Activated CD4-positive, alpha-beta T cell treated with anti-CD3 and anti-CD28 coated beads, Interleukin-2, amount 10 ng/mL, durations not matched to agents 7 days and 5 days (primary cell): ENCODE measurements around the gene HSF4. TPM values are rescaled to one million over a fixed set of nuclear protein-coding genes. Genes with fewer than 3 reads are reported as not detected.

Experiments used
- CTCF ChIA-PET: fragments of 350-600 bp; sonication (Branson Sonifier 250); formaldehyde crosslinking; loops from one replicate; lab custom pipeline; 2021; ENCODE audit warnings: antibody characterized with exemption; lab: Charles Lee
- POLR2A ChIA-PET: fragments of 350-600 bp; sonication (Branson Sonifier 250); formaldehyde crosslinking; loops from one replicate; lab custom pipeline; 2021; ENCODE audit warnings: antibody characterized with exemption; lab: Charles Lee
- DNase-seq: peaks from one replicate; pipeline ENCODE4 v3.0.0-alpha.2; 2020
- H3K27ac Mint-ChIP-seq: one replicate; pipeline ENCODE4 v1.8.0; 2021; ENCODE audit warnings: mild to moderate bottlenecking, moderate library complexity, mixed read lengths
- H3K27me3 Mint-ChIP-seq: one replicate; pipeline ENCODE4 v1.8.0; 2021; ENCODE audit warnings: mixed read lengths
- H3K36me3 Mint-ChIP-seq: one replicate; pipeline ENCODE4 v1.8.0; 2021; ENCODE audit warnings: low read depth, mixed read lengths
- H3K4me1 Mint-ChIP-seq: one replicate; pipeline ENCODE4 v1.8.0; 2021; ENCODE audit warnings: mixed read lengths
- H3K4me3 Mint-ChIP-seq: one replicate; pipeline ENCODE4 v1.8.0; 2021; ENCODE audit warnings: mild to moderate bottlenecking, moderate library complexity, mixed read lengths
- H3K9me3 Mint-ChIP-seq: one replicate; pipeline ENCODE4 v1.8.0; 2021; ENCODE audit warnings: mixed read lengths
- total RNA-seq, 2 experiments: library from RNA; stranded (reverse); gene quantifications; one replicate each; pipeline ENCODE4 v1.2.3, GENCODE V29; 2021

The HSF4 gene
- total RNA-seq, 2 experiments from 2014 or later: 49.6 to 58.1 TPM

DNA sequence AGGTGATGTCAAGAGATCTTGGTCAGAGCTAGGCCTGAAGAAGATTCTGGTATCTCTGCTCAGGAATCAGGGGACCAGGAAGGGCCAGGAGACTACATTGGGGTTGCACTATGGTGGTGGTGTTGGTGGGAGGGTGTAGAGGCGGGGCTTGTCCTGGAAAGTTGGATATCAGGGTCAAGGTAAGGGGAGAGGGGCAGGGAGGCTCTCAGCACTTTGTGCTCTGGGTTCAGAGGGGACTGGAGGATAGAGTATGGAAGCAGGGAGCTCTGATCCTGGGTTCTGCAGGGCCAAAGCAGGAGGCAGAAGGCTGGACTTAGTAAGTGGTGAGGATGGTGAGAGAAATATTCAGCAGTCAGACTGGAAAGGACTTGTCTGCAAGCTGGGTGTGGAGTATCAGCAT lies 8.8 kb downstream of the HSF4 start:
- POLR2A ChIA-PET: interaction anchor here (0.6 kb wide), 1 partner anchor 151 kb away, joined by 3 read pairs; no protein-coding TSS in a partner anchor
- CTCF ChIA-PET: interaction anchor here (0.6 to 11.2 kb wide), 12 partner anchors 8 to 313 kb away, joined by 3 to 137 read pairs (median 3); partner anchors contain the start of genes FBXL8 and TRADD
- no peaks in the 10 kb centered on the region for H3K9me3 Mint-ChIP-seq
- H3K27me3 Mint-ChIP-seq: peaks cover 45% of the 10 kb centered on the region
- H3K36me3 Mint-ChIP-seq: peaks cover 10% of the 10 kb centered on the region
- H3K27ac Mint-ChIP-seq: peak overlapping the region; percentile 66
- DNase-seq: no peak
- peak overlapping the region; percentile 73 for H3K4me3 Mint-ChIP-seq
- peaks cover 54% of the 10 kb centered on the region for H3K4me1 Mint-ChIP-seq

DNA sequence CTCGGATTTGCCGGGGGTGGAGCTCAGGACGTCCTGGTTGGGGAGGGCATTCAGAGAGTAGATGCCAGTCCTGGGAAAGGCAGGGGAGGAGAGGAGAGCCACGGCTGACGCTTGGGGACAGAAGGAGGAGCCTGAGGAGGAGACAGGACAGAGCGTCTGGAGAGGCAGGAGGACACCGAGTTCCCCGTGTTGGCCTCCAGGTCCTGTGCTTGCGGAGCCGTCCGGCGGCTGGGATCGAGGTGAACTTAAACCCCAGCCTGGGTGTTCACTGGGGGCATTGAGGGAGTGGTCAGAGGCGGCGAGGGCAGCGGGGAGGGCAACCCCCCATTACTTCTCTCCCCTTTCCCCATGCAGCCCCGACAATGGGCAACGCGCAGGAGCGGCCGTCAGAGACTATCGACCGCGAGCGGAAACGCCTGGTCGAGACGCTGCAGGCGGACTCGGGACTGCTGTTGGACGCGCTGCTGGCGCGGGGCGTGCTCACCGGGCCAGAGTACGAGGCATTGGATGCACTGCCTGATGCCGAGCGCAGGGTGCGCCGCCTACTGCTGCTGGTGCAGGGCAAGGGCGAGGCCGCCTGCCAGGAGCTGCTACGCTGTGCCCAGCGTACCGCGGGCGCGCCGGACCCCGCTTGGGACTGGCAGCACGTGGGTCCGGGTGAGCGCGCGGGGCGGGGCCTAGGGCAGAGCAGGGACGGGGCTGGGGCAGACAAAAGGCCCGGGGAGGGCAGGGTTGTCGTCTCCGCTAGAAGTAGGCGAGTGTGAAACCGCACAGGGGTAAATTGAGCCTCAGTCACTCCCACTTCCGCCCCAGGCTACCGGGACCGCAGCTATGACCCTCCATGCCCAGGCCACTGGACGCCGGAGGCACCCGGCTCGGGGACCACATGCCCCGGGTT lies 9.5 kb downstream of the HSF4 start:
- peaks cover 8% of the 10 kb centered on the region for H3K36me3 Mint-ChIP-seq
- DNase-seq: peak; percentile 73
- H3K4me3 Mint-ChIP-seq: peak overlapping the region; percentile 73
- POLR2A ChIA-PET: no interaction called here
- no peaks in the 10 kb centered on the region for H3K9me3 Mint-ChIP-seq
- peaks cover 60% of the 10 kb centered on the region for H3K4me1 Mint-ChIP-seq
- peaks cover 44% of the 10 kb centered on the region for H3K27me3 Mint-ChIP-seq
- CTCF ChIA-PET: interaction anchor here (0.6 to 11.2 kb wide), 16 partner anchors 9 to 312 kb away, joined by 3 to 137 read pairs (median 4); partner anchors contain the start of genes CES3, FBXL8, MATCAP1 and TRADD
- H3K27ac Mint-ChIP-seq: peak overlapping the region; percentile 71

GRCh38 chr16:67174706-67175231 lies 10.2 kb downstream of the HSF4 start:
- Mint-ChIP-seq H3K36me3 (peaks cover 8% of the 10 kb centered on the region), H3K4me3 (no peak overlapping the region), H3K4me1 (peaks cover 64% of the 10 kb centered on the region), H3K27ac (no peak overlapping the region), H3K9me3 (no peaks in the 10 kb centered on the region), H3K27me3 (peaks cover 43% of the 10 kb centered on the region)
- DNase-seq: no peak
- ChIA-PET CTCF (interaction anchor here (1.3 to 11.2 kb wide), 13 partner anchors 10 to 279 kb away, joined by 3 to 137 read pairs (median 6); partner anchors contain the start of genes CES3, FBXL8, HSF4 and MATCAP1), POLR2A (no interaction called here)

DNA sequence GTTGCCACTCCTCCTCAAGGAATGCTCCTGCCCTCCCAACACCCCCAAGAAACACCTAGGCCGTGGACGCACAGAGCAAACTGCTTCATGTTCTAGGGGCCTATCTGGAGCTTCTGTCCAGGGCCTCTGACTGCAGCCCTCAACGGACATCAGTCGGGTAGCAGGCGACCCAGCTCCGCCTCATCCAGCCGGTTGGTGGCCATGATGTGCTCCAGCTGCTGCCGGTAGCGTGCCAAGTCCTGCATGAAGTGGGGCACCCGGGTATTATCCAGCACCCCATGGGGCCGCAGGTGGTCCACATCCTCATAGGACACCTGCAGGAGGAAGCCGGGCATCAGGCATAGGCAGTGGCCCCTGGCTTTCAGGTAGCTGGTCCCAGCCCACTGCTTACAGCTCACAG lies 12.1 kb downstream of the HSF4 start:
- Mint-ChIP-seq H3K4me1 (peaks cover 50% of the 10 kb centered on the region), H3K27ac (no peak overlapping the region), H3K9me3 (no peaks in the 10 kb centered on the region), H3K4me3 (no peak overlapping the region), H3K27me3 (peaks cover 28% of the 10 kb centered on the region), H3K36me3 (peaks cover 8% of the 10 kb centered on the region)
- DNase-seq: no peak
- ChIA-PET POLR2A (no interaction called here), CTCF (interaction anchor here (0.7 to 11.2 kb wide), 10 partner anchors 8 to 223 kb away, joined by 3 to 137 read pairs (median 6); partner anchors contain the start of genes FBXL8, HSF4, MATCAP1 and TRADD)

GRCh38 chr16:67177743-67178699 lies 13.5 kb downstream of the HSF4 start:
- DNase-seq: peak; percentile 67
- Mint-ChIP-seq H3K27ac (no peak overlapping the region), H3K9me3 (no peaks in the 10 kb centered on the region), H3K4me3 (peak overlapping the region; percentile 52), H3K36me3 (peaks cover 6% of the 10 kb centered on the region), H3K4me1 (peaks cover 44% of the 10 kb centered on the region), H3K27me3 (peaks cover 20% of the 10 kb centered on the region)
- CTCF ChIA-PET: interaction anchor here (0.6 to 11.2 kb wide), 8 partner anchors 7 to 224 kb away, joined by 3 to 137 read pairs (median 6); partner anchors contain the start of genes FBXL8, HSF4, MATCAP1 and TRADD
- POLR2A ChIA-PET: no interaction called here

- peaks cover 34% of the 10 kb centered on the region for H3K4me1 Mint-ChIP-seq
- no peak overlapping the region for H3K27ac Mint-ChIP-seq
- DNase-seq: no peak
- H3K27me3 Mint-ChIP-seq: peaks cover 9% of the 10 kb centered on the region
- CTCF ChIA-PET: interaction anchor here (0.7 to 1.1 kb wide), 2 partner anchors 13 to 254 kb away, joined by 3 read pairs; partner anchors contain the start of gene RRAD
- H3K4me3 Mint-ChIP-seq: no peak overlapping the region
- POLR2A ChIA-PET: no interaction called here
- peaks cover 3% of the 10 kb centered on the region for H3K36me3 Mint-ChIP-seq
- no peaks in the 10 kb centered on the region for H3K9me3 Mint-ChIP-seq
These were observed 15.0 kb downstream of the HSF4 start for GRCh38 chr16:67179421-67180080.

GRCh38 chr16:67180166-67180565 lies 15.6 kb downstream of the HSF4 start:
- CTCF ChIA-PET: interaction anchor here (1.1 to 5.7 kb wide), 3 partner anchors 18 to 254 kb away, joined by 3 to 30 read pairs (median 3); partner anchors contain the start of gene RRAD
- peaks cover 10% of the 10 kb centered on the region for H3K27me3 Mint-ChIP-seq
- H3K4me3 Mint-ChIP-seq: no peak overlapping the region
- no peaks in the 10 kb centered on the region for H3K9me3 Mint-ChIP-seq
- DNase-seq: no peak
- peaks cover 37% of the 10 kb centered on the region for H3K4me1 Mint-ChIP-seq
- H3K36me3 Mint-ChIP-seq: peaks cover 3% of the 10 kb centered on the region
- POLR2A ChIA-PET: no interaction called here
- no peak overlapping the region for H3K27ac Mint-ChIP-seq

DNA sequence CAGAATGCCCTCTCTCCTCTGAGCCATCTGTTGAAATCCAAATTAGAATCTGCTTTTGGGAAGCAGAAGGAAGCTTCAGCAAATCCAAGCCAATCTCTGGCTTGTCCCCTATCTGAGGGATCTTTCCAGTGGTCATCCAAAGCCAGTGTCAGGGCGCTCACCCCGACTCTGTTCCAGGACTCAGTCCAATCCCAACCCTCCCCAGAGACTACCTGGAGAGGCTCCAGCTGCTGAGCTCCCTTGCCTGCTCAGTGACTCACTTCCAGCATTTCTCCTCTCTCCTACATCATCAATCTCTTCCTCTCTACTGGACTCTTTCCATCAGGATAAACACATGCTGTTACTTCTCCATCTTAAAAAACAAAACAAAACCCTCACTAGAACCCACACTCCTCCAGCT lies 16.8 kb downstream of the HSF4 start:
- Mint-ChIP-seq H3K4me1 (peaks cover 43% of the 10 kb centered on the region), H3K9me3 (no peaks in the 10 kb centered on the region), H3K4me3 (no peak overlapping the region), H3K27ac (no peak overlapping the region), H3K36me3 (peaks cover 3% of the 10 kb centered on the region), H3K27me3 (peaks cover 14% of the 10 kb centered on the region)
- POLR2A ChIA-PET: no interaction called here
- CTCF ChIA-PET: interaction anchor here (0.6 to 5.7 kb wide), 8 partner anchors 10 to 236 kb away, joined by 3 to 30 read pairs (median 3); partner anchors contain the start of gene HSF4
- no peak for DNase-seq

DNA sequence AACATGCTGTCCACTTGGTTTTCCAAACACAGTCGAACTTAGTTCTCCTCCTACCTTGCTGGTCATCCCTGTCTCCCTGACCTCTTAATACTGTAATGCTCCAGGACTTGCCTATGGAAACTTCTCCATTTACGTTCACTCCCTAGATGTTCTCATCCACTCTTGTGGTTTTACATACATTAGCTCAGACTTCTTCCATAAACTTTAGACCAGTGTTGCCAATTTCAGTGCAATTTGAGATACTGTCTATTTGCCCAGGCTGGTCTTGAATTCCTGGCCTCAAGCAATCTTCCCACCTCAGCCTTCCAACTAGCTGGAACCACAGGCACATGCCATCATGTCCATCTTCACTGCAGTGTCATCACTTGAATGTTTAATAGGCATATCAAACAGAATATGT lies 17.7 kb downstream of the HSF4 start:
- peaks cover 38% of the 10 kb centered on the region for H3K4me1 Mint-ChIP-seq
- ChIA-PET CTCF (interaction anchor here (0.6 to 5.7 kb wide), 6 partner anchors 12 to 237 kb away, joined by 3 to 30 read pairs (median 4); partner anchors contain the start of gene NOL3), POLR2A (interaction anchor here (0.7 kb wide), 1 partner anchor 11 kb away, joined by 3 read pairs; the partner anchor contains the start of gene NOL3)
- H3K27ac Mint-ChIP-seq: no peak overlapping the region
- no peaks in the 10 kb centered on the region for H3K9me3 Mint-ChIP-seq
- no peak overlapping the region for H3K4me3 Mint-ChIP-seq
- H3K36me3 Mint-ChIP-seq: peaks cover 3% of the 10 kb centered on the region
- peaks cover 14% of the 10 kb centered on the region for H3K27me3 Mint-ChIP-seq
- DNase-seq: no peak

- Mint-ChIP-seq H3K4me1 (peaks cover 30% of the 10 kb centered on the region), H3K9me3 (no peaks in the 10 kb centered on the region), H3K36me3 (no peaks in the 10 kb centered on the region), H3K27me3 (peaks cover 9% of the 10 kb centered on the region), H3K4me3 (no peak overlapping the region), H3K27ac (no peak overlapping the region)
- DNase-seq: no peak
- POLR2A ChIA-PET: no interaction called here
- CTCF ChIA-PET: interaction anchor here (0.6 to 5.7 kb wide), 7 partner anchors 13 to 229 kb away, joined by 3 to 30 read pairs (median 4); partner anchors contain the start of genes NOL3 and TMEM208
These were observed 18.7 kb downstream of the HSF4 start for GRCh38 chr16:67183284-67183626.
